ENCODE results near the gene MPZL3.

The MPZL3 gene

GRCh38 chr11:118232659-118233058, 19.5 kb downstream of the MPZL3 start:
- no peak for DNase-seq (ENCODE audit: low spot score)

DNA sequence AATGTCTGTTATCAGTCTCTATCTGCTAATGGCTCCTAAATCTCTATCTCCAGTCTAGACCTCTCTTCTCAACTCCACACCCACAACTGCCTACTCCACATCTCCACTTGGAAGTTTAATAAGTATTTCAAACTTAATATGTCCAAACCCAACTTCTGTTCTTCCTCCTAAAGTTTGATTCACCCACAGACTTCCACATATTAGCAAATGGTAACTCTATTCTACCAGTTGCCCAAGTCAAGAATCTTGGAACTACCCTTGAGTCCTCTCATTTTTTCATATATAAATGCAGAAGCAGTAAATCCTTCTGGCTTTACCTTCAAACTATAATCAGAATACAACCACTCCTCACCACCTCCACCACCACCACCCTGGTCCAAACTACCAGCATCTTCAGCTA, 20.7 kb downstream of the MPZL3 start:
- DNase-seq (ENCODE audit: low spot score), result no peak

DNA sequence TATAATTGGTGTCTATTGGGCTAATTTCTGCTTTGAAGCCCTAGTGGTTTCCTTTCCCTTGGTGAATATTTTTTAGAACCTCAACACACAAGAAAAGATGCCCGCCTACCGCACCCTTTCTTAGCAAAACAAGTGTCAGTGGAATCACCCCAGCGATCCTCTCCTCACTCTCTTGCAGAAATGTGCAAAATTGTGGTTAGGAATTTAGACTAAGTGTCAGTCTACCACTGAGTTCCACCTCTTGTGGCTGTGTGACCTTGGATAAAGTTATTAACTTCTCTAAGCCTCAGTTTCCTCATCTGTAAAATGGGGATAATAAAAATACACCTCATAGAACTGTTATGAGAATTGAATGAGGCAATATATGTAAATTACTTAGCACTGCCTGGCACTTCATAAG, 22.1 kb downstream of the MPZL3 start:
- no peak for DNase-seq (ENCODE audit: low spot score)

GRCh38 chr11:118229274-118229847, 22.8 kb downstream of the MPZL3 start:
- no peak for DNase-seq (ENCODE audit: low spot score)

DNA sequence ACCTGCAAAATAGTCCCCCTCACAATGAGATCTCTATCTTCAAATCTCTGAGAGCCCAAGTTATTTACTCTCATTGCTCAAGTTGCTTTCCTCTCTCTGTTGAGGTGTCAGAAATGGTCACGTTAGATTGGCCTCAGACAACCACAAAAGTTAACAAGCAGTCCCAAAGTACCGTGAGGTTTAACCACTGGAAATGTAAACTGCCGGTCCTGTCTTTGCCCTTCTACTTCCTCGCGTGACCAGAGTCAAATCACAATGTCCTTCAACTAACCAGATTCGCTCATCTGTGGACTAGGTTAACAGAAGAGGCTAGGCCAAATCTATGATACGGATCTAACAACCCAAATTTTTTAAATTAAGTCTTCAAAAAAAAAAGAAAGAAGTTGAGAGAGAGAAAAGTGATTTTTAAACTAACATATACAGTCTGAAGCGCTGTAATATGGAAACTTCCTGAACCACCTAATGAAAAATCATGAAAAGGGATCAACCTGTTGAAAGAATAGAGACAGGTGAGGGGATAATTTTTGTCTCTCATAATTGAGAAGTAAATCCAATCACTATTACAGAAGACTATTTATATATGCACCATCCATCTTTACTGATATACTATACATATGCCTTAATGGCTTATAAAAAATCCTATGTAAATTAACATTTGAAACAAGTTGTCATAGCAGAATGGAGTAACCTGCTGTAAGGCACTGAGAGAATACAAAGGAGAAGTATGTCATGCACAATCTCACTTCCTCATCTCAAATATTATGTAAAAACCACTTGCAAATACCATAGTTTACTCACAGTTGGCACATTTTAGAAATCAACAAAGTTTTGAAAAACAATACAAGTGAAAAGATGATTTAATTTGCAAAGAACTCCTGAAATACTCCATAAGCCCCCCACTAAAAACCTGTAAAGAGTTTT, 24.0 kb downstream of the MPZL3 start:
- DNase-seq (ENCODE audit: low spot score), result no peak

DNA sequence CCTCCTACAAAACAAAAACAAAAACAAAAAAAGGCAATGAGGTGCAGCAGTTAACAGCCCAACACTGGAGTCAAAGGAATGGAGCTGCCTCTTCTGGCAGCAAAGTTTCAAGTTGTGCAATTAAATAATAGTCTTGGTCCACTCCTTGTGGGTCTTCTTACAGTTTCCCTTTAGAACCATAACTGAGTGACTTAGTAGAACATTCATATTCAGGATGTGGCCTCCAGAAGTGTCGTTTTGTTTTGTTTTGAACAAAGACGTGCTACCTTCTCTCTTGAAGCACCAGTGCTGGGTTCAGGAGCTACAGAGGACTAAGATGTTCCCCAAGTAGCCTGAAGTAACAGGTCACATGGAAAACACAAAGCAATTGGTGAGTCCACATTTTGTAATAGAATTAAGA, 25.4 kb downstream of the MPZL3 start:
- no peak for DNase-seq (ENCODE audit: low spot score)

- peak; percentile 15 for DNase-seq (ENCODE audit: low spot score)
These were observed 25.9 kb downstream of the MPZL3 start for GRCh38 chr11:118226296-118226695.

GRCh38 chr11:118224511-118225188, 27.5 kb downstream of the MPZL3 start, which contains the start of gene JAML:
JAML (minus strand) TSS chr11:118225011; CDS start chr11:118214866, 10,145 bp downstream.
- DNase-seq (ENCODE audit: low spot score), result no peak

DNA sequence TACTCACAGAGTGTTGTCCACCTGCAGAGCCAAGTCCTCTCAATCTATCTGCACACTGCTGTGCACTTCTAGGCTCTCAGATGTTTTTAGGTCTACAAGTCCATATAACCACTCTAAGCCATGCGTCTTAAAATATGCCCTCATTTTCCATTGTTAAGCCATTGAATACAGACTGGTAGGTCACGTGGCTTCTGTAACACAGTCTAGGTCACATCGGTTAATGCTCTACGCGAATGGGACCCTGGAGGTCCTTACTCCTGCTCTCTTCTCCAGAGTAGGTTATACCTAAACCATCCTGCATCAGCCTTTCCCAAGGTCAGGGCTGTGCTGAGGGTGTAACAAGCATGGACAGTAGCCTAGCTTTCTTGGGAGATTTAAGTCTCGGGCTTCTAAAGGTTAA, 28.2 kb downstream of the MPZL3 start:
- DNase-seq (ENCODE audit: low spot score), result no peak

DNA sequence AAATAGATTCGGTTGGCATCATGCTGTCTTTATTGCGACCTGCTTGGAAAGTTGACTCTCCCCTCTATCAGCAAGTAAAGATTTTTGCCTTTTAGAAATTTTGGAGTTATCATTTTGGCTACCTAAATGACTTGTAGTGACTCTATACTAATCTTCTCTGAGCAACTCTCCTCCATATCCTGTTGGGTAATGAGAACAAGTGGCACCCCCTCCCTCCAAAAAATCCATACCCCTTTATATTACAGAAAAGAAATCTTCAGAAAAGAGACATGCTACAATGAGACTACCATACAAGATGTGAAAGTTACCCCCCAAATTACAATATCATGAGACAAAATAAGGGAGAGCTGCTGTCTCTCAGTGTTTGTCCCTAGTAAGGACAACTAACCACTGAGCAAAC, 28.6 kb downstream of the MPZL3 start:
- DNase-seq (ENCODE audit: low spot score), result no peak

DNA sequence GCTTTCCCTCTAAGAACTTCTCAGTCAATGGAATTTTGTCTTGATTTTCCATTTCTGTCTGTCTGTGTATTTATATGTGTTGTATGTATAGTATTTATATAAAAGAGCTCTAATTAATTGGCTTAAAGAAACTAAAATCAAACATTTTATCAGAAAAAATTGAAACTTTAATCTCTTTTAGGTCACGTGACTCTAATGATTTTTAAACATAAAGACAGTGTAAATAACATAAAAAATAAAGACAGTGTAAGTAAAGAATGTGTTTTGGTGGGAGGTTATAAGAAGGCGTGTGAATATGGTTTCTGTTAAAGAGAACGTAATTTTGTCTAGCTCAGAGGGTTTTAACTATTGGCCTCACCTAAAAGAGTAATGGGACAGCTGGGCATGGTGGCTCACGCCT, 29.7 kb downstream of the MPZL3 start:
- DNase-seq (ENCODE audit: low spot score), result no peak

GRCh38 chr11:118221419-118221818, 30.7 kb downstream of the MPZL3 start:
- DNase-seq (ENCODE audit: low spot score), result no peak

DNA sequence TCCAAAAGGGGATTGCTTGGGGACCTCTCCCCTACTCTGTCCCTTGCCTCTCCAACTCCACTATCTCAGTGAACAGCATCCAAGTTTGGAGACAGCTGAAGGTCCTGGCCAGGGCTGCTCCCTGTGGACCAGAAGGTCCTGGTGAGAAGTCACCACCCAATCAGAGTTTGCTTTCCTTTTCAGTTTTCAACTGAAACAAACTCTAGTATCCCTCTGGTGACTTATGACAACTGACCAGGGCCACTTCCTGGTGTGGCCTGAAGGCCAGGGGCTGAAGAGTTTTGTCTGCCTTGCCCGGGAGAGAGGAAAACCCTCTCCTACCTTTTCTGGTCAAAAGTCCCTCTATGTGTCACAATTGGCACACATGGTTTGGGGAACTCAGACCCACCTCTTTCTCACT, 32.4 kb downstream of the MPZL3 start:
- DNase-seq (ENCODE audit: low spot score), result no peak

DNA sequence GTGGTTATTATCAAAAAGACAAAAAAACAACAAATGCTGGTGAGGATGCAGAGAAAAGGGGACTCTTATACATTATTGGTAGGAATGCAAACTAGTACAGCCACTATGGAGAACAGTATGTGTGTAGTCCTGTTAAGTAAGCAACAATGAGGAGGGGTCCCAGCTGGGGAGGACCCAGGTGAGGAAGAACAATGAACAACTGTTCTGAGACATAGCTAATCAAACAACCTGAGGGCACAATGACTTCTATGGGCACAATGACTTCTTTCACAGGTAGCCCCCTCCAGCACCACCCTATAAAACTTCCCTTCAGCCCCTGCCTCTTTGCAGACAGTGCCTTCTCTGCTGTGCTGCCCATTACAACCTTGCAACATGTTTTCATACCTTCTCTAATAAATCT, 32.9 kb downstream of the MPZL3 start:
- DNase-seq (ENCODE audit: low spot score), result no peak

GRCh38 chr11:118217575-118217974, 34.6 kb downstream of the MPZL3 start:
- no peak for DNase-seq (ENCODE audit: low spot score)

DNA sequence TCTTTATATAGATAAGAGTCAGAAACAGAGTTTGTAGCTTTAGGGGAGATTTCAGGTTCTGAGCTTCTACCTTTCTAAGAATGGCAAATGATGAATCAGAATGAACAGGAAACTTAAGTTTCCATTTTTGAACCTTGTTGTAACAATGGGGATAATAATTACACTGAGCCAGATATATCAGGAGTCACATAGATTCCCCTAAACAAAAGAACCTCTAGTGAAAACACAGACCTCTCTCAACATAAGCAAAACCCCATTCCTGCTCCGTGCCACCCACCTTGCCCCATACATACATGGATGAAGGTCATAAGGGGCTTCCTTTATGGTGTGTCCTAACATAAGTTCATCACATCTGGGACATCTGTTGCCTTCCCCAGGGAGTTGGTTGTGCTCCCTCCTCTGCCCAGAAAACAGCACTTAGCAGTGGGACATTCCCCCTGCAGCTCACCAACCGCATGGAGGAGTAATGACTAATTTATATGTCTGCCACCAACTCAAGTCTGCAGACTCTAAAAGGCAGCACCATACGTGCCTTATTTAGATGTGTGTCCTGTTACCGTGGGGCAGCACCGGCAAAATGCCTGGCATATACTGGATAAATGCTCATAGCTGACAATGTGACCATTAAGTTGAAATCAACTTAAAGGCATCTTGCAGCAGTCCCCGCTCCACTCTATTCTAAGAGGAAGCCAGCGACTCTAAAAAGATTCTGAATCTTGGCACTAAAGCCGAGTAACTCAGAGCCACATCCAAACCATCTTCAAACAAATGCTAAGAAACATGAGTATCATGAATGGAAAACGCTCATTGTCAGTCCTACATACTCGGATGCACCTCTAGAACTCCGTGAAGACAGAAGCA, 35.3 kb downstream of the MPZL3 start:
- no peak for DNase-seq (ENCODE audit: low spot score)

GRCh38 chr11:118215765-118216164, 36.4 kb downstream of the MPZL3 start:
- DNase-seq (ENCODE audit: low spot score), result no peak

GRCh38 chr11:118215262-118215661, 36.9 kb downstream of the MPZL3 start:
- no peak for DNase-seq (ENCODE audit: low spot score)

GRCh38 chr11:118214210-118214914, 37.8 kb downstream of the MPZL3 start:
- no peak for DNase-seq (ENCODE audit: low spot score)

DNA sequence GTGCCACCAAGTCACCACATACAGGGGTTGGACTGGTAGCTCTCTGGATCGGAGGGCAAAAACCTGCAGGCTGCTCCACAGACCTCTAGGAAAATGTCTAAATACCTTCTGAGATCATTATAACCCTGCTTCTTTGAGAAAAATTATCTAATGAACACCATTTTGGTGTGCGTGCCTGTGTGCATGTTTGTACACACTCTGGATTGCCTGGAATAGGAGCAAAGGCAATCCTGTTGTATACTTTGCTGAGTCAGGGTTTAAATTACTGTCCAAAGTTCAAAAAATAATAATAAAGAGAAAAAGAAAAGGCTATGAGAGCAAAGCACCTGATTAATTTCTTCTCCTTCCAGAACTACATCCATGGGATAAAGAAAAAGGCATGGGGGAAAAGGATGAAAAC, 38.4 kb downstream of the MPZL3 start:
- no peak for DNase-seq (ENCODE audit: low spot score)

DNA sequence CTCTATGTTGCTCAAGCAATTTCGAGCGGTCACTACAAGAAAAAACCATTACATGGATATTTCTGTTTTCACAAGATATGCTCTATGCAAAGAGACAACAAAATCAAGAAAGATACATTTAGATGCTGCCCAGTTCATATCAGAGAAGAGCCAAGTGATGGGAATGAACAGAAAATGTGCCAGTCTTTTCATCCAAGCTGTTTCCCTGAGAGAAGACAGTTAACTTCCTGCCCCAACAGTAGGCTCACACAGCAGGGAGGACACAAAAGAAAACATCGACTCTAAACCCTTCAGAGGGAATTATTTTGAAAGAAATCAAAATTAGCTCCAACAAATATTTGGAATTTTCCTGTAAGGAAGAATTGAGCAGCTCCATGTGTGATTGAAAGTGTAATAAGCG, 39.0 kb downstream of the MPZL3 start:
- DNase-seq (ENCODE audit: low spot score), result no peak

Measured in RKO (cell line).